ENCODE data around the gene PRSS36. TPM values are rescaled to one million over a fixed set of nuclear protein-coding genes. Genes with fewer than 3 reads are reported as not detected.

The PRSS36 gene
- total and polyA plus RNA-seq, 9 of the 15 experiments (the other 6 are each of a cell fraction or from before 2014, with no cell fraction given) = 0.09 to 1.2 (median 0.54) TPM; not detected in 2

GRCh38 chr16:31114468-31114867, 35.4 kb downstream of the PRSS36 start:
- BruUV-seq (replicated peaks) = no TSS peak
- H3K9ac ChIP-seq (ENCODE audit: insufficient read depth in 1 of 2, low read depth in 2 of 2, low read length in 2 of 2) = no peak overlapping the region
- no peak for DNase-seq (ENCODE audit: extremely low read depth in 1 of 4, low spot score in 3 of 4)
- no peak overlapping the region for H3K4me3 ChIP-seq
- peaks cover 31% of the 10 kb centered on the region for H3K79me2 ChIP-seq (ENCODE audit: control insufficient read depth, insufficient read depth, low read length)
- ChIA-PET POLR2A (interaction anchor here (0.9 to 1.1 kb wide), 2 partner anchors 14 to 129 kb away, joined by 4 read pairs; partner anchors contain the start of gene HSD3B7), CTCF (ENCODE audit: low intra/inter-chr PET ratio) (no interaction called here)
- no peaks in the 10 kb centered on the region for H3K9me3 ChIP-seq (replicated peaks; ENCODE audit: control insufficient read depth, insufficient read depth, low read depth, low read length)
- H4K20me1 ChIP-seq (replicated peaks; ENCODE audit: control insufficient read depth, insufficient read depth, low read length) = peaks cover 5% of the 10 kb centered on the region
- no peak overlapping the region for H2AFZ ChIP-seq (ENCODE audit: low read depth, low read length)
- FAIRE-seq = no peak
- intact Hi-C loops (cut with micrococcal nuclease) (no loop called here), in situ Hi-C loops (cut with MboI) (no loop called here)
- no peaks in the 10 kb centered on the region for H3K27me3 ChIP-seq (ENCODE audit: control insufficient read depth in 2 of 2, insufficient read depth in 2 of 2, low read length in 2 of 2)
- H3K4me2 ChIP-seq (ENCODE audit: insufficient read depth, low read length) = no peak overlapping the region
- whole genome bisulfite sequencing (ENCODE audit: insufficient coverage, low coverage, missing lambda C conversion rate) = 87% methylated on average over 8 of the region's 8 CpGs
- no peaks in the 10 kb centered on the region for H3K9me1 ChIP-seq (ENCODE audit: control insufficient read depth, insufficient read depth, low read length)
- H3K27ac ChIP-seq (ENCODE audit: extremely low read depth, low read depth, low read length) = no peak overlapping the region
- H3K4me1 ChIP-seq (replicated peaks in 1 of 2; ENCODE audit: control insufficient read depth in 2 of 2, insufficient read depth in 2 of 2, low read length in 2 of 2) = peaks cover 2 to 33% of the 10 kb centered on the region in 2 experiments; a peak in 4 of 5 replicates
- no peak for ATAC-seq
- H3K36me3 ChIP-seq (ENCODE audit: control insufficient read depth, insufficient read depth, low read length) = peaks cover 58% of the 10 kb centered on the region; the same call in 2 of the 3 replicates
- TF ChIP-seq, protein P1, sequence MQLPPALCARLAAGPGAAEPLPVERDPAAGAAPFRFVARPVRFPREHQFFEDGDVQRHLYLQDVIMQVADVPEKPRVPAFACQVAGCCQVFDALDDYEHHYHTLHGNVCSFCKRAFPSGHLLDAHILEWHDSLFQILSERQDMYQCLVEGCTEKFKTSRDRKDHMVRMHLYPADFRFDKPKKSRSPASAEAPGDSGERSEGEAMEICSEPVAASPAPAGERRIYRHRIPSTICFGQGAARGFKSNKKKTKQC (CRISPR knock-in tag; IDR thresholded peaks at IDR 0.05) = no peak
- TF ChIP-seq POLR2B (IDR thresholded peaks at IDR 0.05; ENCODE audit: low read depth, partially characterized antibody) (no peak), TCFL5 (CRISPR knock-in tag; conservative IDR thresholded peaks at IDR 0.05) (no peak), TAL1 (IDR thresholded peaks at IDR 0.05) (no peak), ZNF121 (CRISPR knock-in tag; conservative IDR thresholded peaks at IDR 0.05) (no peak), PRPF4 (IDR thresholded peaks at IDR 0.05; ENCODE audit: insufficient read depth, low read depth, low read length, poor library complexity, severe bottlenecking) (no peak), MYC (IDR thresholded peaks at IDR 0.05; ENCODE audit: low read depth, low read length) (no peak), MYC (CRISPR knock-in tag; IDR thresholded peaks at IDR 0.05; ENCODE audit: borderline replicate concordance, low read depth) (no peak), SOX6 (IDR thresholded peaks at IDR 0.05) (no peak), FOXO4 (CRISPR knock-in tag; IDR thresholded peaks at IDR 0.05) (no peak), ZNF77 (CRISPR knock-in tag; IDR thresholded peaks at IDR 0.05) (no peak), HNRNPK (IDR thresholded peaks at IDR 0.05; ENCODE audit: low read depth, low read length, poor library complexity, severe bottlenecking) (no peak), JUN (IDR thresholded peaks at IDR 0.05; ENCODE audit: borderline replicate concordance, low read depth, low read length) (no peak), JUN (CRISPR knock-in tag; IDR thresholded peaks at IDR 0.05; ENCODE audit: borderline replicate concordance) (no peak), RUNX1 (IDR thresholded peaks at IDR 0.05; ENCODE audit: low read depth) (no peak), NCOA1 (IDR thresholded peaks at IDR 0.05; ENCODE audit: low read depth) (no peak), SIRT6 (IDR thresholded peaks at IDR 0.05; ENCODE audit: low read depth, low read length) (no peak)
- TF ChIP-seq, protein P2, sequence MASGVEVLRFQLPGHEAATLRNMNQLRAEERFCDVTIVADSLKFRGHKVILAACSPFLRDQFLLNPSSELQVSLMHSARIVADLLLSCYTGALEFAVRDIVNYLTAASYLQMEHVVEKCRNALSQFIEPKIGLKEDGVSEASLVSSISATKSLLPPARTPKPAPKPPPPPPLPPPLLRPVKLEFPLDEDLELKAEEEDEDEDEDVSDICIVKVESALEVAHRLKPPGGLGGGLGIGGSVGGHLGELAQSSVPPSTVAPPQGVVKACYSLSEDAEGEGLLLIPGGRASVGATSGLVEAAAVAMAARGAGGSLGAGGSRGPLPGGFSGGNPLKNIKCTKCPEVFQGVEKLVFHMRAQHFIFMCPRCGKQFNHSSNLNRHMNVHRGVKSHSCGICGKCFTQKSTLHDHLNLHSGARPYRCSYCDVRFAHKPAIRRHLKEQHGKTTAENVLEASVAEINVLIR (CRISPR knock-in tag; IDR thresholded peaks at IDR 0.05) = no peak
- TF ChIP-seq, protein P3, sequence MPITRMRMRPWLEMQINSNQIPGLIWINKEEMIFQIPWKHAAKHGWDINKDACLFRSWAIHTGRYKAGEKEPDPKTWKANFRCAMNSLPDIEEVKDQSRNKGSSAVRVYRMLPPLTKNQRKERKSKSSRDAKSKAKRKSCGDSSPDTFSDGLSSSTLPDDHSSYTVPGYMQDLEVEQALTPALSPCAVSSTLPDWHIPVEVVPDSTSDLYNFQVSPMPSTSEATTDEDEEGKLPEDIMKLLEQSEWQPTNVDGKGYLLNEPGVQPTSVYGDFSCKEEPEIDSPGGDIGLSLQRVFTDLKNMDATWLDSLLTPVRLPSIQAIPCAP (CRISPR knock-in tag; IDR thresholded peaks at IDR 0.05; ENCODE audit: borderline replicate concordance) = no peak
- TF ChIP-seq, protein P4, sequence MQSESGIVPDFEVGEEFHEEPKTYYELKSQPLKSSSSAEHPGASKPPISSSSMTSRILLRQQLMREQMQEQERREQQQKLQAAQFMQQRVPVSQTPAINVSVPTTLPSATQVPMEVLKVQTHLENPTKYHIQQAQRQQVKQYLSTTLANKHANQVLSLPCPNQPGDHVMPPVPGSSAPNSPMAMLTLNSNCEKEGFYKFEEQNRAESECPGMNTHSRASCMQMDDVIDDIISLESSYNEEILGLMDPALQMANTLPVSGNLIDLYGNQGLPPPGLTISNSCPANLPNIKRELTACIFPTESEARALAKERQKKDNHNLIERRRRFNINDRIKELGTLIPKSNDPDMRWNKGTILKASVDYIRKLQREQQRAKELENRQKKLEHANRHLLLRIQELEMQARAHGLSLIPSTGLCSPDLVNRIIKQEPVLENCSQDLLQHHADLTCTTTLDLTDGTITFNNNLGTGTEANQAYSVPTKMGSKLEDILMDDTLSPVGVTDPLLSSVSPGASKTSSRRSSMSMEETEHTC (IDR thresholded peaks at IDR 0.05) = no peak

All from K562 (cell line).